Kidney capillary endothelial cell (primary cell): ENCODE measurements around the gene DEDD.

Experiments
- DNase-seq: peaks from one replicate; pipeline ENCODE4 v3.0.0-alpha.2; 2018; ENCODE audit warnings: low spot score

Gene DEDD

DNA sequence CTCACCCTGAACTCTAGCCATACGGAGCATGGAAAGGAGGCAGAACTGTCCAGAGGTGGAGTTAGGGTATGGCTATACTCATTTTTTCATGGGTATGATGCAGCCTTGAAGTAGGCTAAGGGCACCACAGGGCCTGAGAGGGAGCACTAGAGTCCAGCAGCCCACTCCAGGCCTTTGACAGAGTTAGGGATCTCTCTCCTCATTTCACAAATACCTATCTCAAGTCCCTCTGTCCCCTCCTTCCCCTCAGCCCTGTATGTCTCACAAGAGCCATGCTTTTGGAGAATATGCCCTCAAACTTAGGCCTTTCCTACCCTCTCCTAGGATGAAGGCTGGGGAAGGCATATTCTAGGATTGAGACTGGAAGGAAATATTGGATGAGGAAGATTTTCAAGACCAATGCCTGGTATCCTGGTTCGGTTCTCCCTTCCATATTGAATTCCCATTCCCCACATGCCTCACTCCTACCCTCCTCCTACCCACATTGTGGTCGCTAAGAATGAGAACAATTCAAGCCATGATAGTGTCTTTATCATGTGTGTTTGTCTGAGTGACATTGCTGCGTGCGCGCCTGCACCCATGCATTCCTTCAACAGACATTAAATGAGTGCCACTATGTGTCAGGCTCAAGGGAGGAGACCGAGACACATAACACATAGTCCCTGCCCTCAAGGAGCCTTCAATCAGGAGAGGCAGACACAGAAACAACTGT lies 40.5 kb downstream of the DEDD start:
- DNase-seq: no peak

DNA sequence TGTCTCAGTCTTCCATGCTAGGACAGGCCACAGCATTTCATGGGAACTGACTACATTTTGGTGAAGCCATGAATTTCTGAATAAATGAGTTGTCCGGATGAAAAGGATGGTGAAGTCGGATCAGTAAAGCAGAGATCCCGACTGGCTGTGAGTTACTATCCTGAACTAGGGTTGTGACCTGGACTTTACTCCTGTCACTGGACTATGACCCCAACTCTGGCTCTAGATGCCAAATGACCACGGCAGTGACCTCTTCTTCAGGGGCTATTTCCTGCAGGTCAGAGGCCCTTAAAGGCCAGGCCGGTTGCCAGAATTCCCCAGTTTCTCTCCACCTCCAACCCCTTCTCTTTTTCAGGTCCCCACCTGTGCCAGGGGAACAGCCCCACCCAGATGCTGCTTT lies 41.4 kb downstream of the DEDD start:
- DNase-seq: no peak

DNA sequence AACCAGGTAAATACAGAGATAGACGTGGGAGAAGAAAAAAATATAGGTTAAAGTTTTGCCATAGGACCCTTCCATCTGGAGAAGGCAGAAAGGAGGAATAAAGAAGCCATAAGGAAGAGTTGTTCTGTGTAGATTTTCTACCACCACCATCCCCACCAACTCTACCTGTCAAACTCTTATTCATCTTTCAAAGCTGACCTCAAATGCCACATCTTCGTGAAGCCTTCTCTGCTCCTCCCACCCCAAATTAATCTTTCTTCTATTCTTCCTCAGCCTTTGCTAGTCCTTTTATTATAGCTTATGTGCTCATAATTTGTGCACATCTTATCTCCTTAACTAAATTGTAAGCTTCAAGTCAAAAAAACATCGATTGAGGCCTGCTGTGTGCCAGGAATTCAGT lies 41.9 kb downstream of the DEDD start:
- DNase-seq: no peak

- DNase-seq: no peak
Measured at GRCh38 chr1:161089938-161090337, 42.5 kb downstream of the DEDD start.

- DNase-seq: no peak
Measured at GRCh38 chr1:161089251-161089924, 43.1 kb downstream of the DEDD start, which contains the start of gene NECTIN4. TSS of gene NECTIN4 (minus strand) at chr1:161089558. CDS start at chr1:161089296, 262 bp downstream.

DNA sequence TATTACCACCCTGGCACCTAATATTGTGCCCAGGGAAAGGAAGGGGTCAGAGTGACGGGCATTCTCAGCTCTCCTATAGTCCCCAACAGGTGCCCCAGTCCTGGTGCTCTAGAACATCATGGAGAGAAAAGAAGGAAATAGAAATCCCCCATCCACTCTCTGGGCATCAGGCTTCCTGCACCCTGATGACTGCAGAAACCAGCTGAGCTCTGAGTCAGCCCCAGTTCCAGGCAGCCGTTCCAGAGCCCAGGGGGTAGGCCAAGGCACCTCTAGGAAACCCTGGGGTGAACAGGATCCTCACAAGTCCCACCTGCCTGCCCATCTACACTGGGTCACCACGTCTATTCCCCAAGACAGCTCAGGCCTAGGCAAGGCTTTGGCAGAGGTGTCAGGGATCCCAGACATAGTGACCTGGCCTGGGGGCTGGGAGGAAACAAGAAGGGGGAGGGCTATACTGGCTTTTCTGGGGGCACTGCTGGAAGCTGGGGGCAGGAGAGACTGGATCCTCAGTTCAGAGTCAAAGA lies 43.8 kb downstream of the DEDD start:
- no peak for DNase-seq

- no peak for DNase-seq
Measured at GRCh38 chr1:161086457-161086856, 46.0 kb downstream of the DEDD start.

GRCh38 chr1:161085165-161085564 lies 47.3 kb downstream of the DEDD start:
- DNase-seq: no peak

- DNase-seq: no peak
Measured at GRCh38 chr1:161084597-161084988, 47.9 kb downstream of the DEDD start.

DNA sequence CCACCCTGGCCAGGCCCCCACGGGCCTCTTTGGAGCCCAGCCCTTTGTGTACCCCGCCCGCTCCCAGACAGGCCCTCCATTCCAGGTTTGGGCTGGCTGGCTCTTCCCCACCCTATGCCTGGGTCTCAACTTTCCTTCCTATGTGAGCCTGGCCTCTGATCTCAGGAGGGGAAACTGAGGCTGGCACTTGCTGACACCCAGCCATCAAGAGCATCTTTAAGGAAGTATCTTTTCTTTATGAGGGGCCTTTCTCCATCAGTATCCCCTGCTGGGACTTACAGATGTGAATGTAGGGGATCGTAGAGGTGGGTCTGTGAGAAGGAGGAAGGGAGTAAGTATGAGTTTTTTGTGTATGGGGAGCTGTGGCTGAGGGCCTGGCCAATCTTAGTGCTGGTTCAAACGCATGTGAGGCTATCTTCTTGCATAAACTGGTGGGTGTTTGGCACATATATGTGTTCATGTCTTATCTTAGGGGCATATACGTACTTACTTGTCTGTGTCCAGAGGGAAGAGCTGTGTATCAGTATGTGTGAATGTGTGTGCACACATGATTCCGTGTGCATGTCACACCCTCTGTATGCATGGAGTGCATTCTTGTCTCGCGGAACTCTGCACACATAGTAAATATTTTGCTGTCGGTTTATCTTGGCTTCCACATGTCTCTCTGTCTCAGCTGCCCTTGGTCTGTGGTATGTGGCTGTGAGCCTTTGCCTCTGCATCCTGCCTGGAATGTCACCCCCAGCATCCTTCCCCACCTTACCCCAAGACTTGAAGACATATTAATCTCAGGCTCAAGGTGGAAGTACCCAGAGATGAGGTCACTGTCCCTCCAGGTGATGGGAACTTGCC lies 48.5 kb downstream of the DEDD start:
- no peak for DNase-seq

GRCh38 chr1:161082996-161083747 lies 49.3 kb downstream of the DEDD start:
- DNase-seq: peak; percentile 70

- DNase-seq: no peak
Measured at GRCh38 chr1:161082483-161082882, 50.0 kb downstream of the DEDD start.

DNA sequence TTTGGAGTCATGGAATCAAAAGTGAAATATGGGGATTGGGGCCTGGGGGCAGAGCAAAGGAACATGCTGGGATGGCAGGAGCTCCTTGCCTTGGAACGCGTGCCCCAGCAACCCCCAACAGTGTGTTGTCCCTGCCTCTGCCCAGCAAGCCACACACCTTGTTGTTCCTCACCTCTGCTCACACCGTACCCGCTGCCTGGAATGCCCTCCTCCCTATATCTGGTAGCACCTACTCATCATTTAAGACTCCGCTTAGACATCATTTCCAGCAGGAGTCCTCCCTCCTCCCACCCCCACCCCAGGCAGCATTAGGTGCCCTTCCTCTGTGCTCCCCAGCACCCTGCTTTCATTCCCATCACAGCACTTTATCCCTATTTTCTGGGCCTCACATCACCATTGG lies 50.9 kb downstream of the DEDD start:
- DNase-seq: no peak

- no peak for DNase-seq
Measured at GRCh38 chr1:161080441-161081405, 51.7 kb downstream of the DEDD start.

- no peak for DNase-seq
Measured at GRCh38 chr1:161079436-161080110, 52.9 kb downstream of the DEDD start.

- no peak for DNase-seq
Measured at GRCh38 chr1:161077426-161077825, 55.0 kb downstream of the DEDD start.

DNA sequence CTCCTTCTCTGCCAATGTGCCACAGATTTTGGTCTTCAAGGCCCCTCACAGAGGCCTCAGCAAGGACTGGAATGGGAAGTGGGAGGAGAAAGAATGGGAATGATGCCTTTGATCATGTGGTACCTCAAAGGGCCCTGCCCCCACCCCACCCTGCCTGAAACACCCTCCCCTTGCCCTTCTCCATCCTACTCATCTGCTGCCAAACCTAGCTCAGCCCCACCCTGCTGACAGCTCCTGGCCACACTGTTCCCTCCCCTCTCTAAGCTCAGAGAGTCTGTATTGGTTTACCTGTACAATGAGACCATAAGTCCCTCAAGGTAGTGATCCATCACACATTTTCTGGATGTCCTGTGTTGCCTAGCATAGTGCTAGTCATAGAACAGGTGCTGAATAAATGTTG lies 56.1 kb downstream of the DEDD start:
- no peak for DNase-seq

- no peak for DNase-seq
Measured at GRCh38 chr1:161074676-161075368, 57.6 kb downstream of the DEDD start.

- DNase-seq: no peak
Measured at GRCh38 chr1:161073474-161074121, 58.9 kb downstream of the DEDD start.
